ENCODE results near the gene SPA17. TPM values are rescaled to one million over a fixed set of nuclear protein-coding genes. Genes with fewer than 3 reads are reported as not detected.

SPA17 gene
- total RNA-seq, 3 donors from 2014 or later: 0.58 to 1.5 (median 0.76) TPM

GRCh38 chr11:124676386-124676785 is 2.7 kb downstream of the SPA17 start:
- no peak for ATAC-seq
- no peak overlapping the region for H3K4me3 Mint-ChIP-seq
- H3K36me3 Mint-ChIP-seq (ENCODE audit: insufficient read depth): no peaks in the 10 kb centered on the region
- DNase-seq: no peak
- peaks cover 20% of the 10 kb centered on the region for H3K4me1 Mint-ChIP-seq (ENCODE audit: low read depth)
- H3K27me3 Mint-ChIP-seq (ENCODE audit: low read depth): peaks cover 2% of the 10 kb centered on the region
- H3K9me3 Mint-ChIP-seq: no peaks in the 10 kb centered on the region

GRCh38 chr11:124678416-124678815 is 4.7 kb downstream of the SPA17 start:
- Mint-ChIP-seq H3K4me3 (no peak overlapping the region), H3K4me1 (ENCODE audit: low read depth) (peaks cover 6% of the 10 kb centered on the region), H3K36me3 (ENCODE audit: insufficient read depth) (peaks cover 2% of the 10 kb centered on the region), H3K27me3 (ENCODE audit: low read depth) (peaks cover 2% of the 10 kb centered on the region), H3K9me3 (peaks cover 11% of the 10 kb centered on the region)
- ATAC-seq (no peak), DNase-seq (no peak)

GRCh38 chr11:124681421-124681820 is 7.7 kb downstream of the SPA17 start:
- peaks cover 2% of the 10 kb centered on the region for H3K27me3 Mint-ChIP-seq (ENCODE audit: low read depth)
- no peaks in the 10 kb centered on the region for H3K4me1 Mint-ChIP-seq (ENCODE audit: low read depth)
- peaks cover 17% of the 10 kb centered on the region for H3K9me3 Mint-ChIP-seq
- no peak overlapping the region for H3K4me3 Mint-ChIP-seq
- ATAC-seq (no peak), DNase-seq (no peak)
- peaks cover 2% of the 10 kb centered on the region for H3K36me3 Mint-ChIP-seq (ENCODE audit: insufficient read depth)

- ATAC-seq (no peak), DNase-seq (no peak)
- Mint-ChIP-seq H3K36me3 (ENCODE audit: insufficient read depth) (peaks cover 2% of the 10 kb centered on the region), H3K27me3 (ENCODE audit: low read depth) (peaks cover 2% of the 10 kb centered on the region), H3K4me1 (ENCODE audit: low read depth) (no peaks in the 10 kb centered on the region), H3K9me3 (peaks cover 26% of the 10 kb centered on the region), H3K4me3 (no peak overlapping the region)
Measured at GRCh38 chr11:124682443-124682842, 8.7 kb downstream of the SPA17 start.

GRCh38 chr11:124693142-124693541 is 19.4 kb downstream of the SPA17 start:
- no peak for ATAC-seq
- no peak for DNase-seq
- Mint-ChIP-seq H3K4me3 (no peak overlapping the region), H3K9me3 (no peaks in the 10 kb centered on the region), H3K27me3 (ENCODE audit: low read depth) (peaks cover 3% of the 10 kb centered on the region), H3K36me3 (ENCODE audit: insufficient read depth) (no peaks in the 10 kb centered on the region), H3K4me1 (ENCODE audit: low read depth) (no peaks in the 10 kb centered on the region)

- H3K4me3 Mint-ChIP-seq: no peak overlapping the region
- ATAC-seq: no peak
- H3K4me1 Mint-ChIP-seq (ENCODE audit: low read depth): no peaks in the 10 kb centered on the region
- H3K36me3 Mint-ChIP-seq (ENCODE audit: insufficient read depth): no peaks in the 10 kb centered on the region
- peaks cover 3% of the 10 kb centered on the region for H3K27me3 Mint-ChIP-seq (ENCODE audit: low read depth)
- peaks cover 7% of the 10 kb centered on the region for H3K9me3 Mint-ChIP-seq
- DNase-seq: no peak
Measured at GRCh38 chr11:124699547-124699946, 25.8 kb downstream of the SPA17 start.

- DNase-seq (no peak), ATAC-seq (no peak)
- peaks cover 3% of the 10 kb centered on the region for H3K27me3 Mint-ChIP-seq (ENCODE audit: low read depth)
- no peak overlapping the region for H3K4me3 Mint-ChIP-seq
- H3K9me3 Mint-ChIP-seq: peaks cover 7% of the 10 kb centered on the region
- no peaks in the 10 kb centered on the region for H3K4me1 Mint-ChIP-seq (ENCODE audit: low read depth)
- H3K36me3 Mint-ChIP-seq (ENCODE audit: insufficient read depth): no peaks in the 10 kb centered on the region
Measured at GRCh38 chr11:124700028-124700427, 26.3 kb downstream of the SPA17 start.

GRCh38 chr11:124707829-124708228 is 34.1 kb downstream of the SPA17 start:
- H3K9me3 Mint-ChIP-seq: peaks cover 11% of the 10 kb centered on the region
- H3K36me3 Mint-ChIP-seq (ENCODE audit: insufficient read depth): peaks cover 6% of the 10 kb centered on the region
- no peak overlapping the region for H3K4me3 Mint-ChIP-seq
- ATAC-seq (no peak), DNase-seq (no peak)
- H3K4me1 Mint-ChIP-seq (ENCODE audit: low read depth): no peaks in the 10 kb centered on the region
- H3K27me3 Mint-ChIP-seq (ENCODE audit: low read depth): peaks cover 5% of the 10 kb centered on the region

- Mint-ChIP-seq H3K4me1 (ENCODE audit: low read depth) (peaks cover 1% of the 10 kb centered on the region), H3K36me3 (ENCODE audit: insufficient read depth) (peaks cover 7% of the 10 kb centered on the region), H3K27me3 (ENCODE audit: low read depth) (peaks cover 32% of the 10 kb centered on the region)
Measured at GRCh38 chr11:124712392-124712791, 38.7 kb downstream of the SPA17 start.

GRCh38 chr11:124716591-124716990 is 42.9 kb downstream of the SPA17 start:
- Mint-ChIP-seq H3K4me3 (no peak overlapping the region), H3K36me3 (ENCODE audit: insufficient read depth) (peaks cover 3% of the 10 kb centered on the region), H3K9me3 (no peaks in the 10 kb centered on the region), H3K27me3 (ENCODE audit: low read depth) (peaks cover 44% of the 10 kb centered on the region), H3K4me1 (ENCODE audit: low read depth) (peaks cover 11% of the 10 kb centered on the region)
- ATAC-seq: no peak
- no peak for DNase-seq

More at GRCh38 chr11:124712392-124712791, 38.7 kb downstream of the SPA17 start:
- Mint-ChIP-seq H3K9me3 (peaks cover 7% of the 10 kb centered on the region), H3K4me3 (no peak overlapping the region)
- ATAC-seq: no peak
- DNase-seq: no peak

- Mint-ChIP-seq H3K4me1 (ENCODE audit: low read depth) (peaks cover 16% of the 10 kb centered on the region), H3K9me3 (no peaks in the 10 kb centered on the region), H3K36me3 (ENCODE audit: insufficient read depth) (peaks cover 3% of the 10 kb centered on the region), H3K4me3 (peak overlapping the region; percentile 74), H3K27me3 (ENCODE audit: low read depth) (peaks cover 46% of the 10 kb centered on the region)
- DNase-seq (no peak), ATAC-seq (no peak)
Measured at GRCh38 chr11:124717421-124717785, 43.7 kb downstream of the SPA17 start.

- Mint-ChIP-seq H3K4me1 (ENCODE audit: low read depth) (peaks cover 16% of the 10 kb centered on the region), H3K9me3 (no peaks in the 10 kb centered on the region), H3K36me3 (ENCODE audit: insufficient read depth) (peaks cover 3% of the 10 kb centered on the region), H3K4me3 (peak overlapping the region; percentile 74), H3K27me3 (ENCODE audit: low read depth) (peaks cover 45% of the 10 kb centered on the region)
- DNase-seq (no peak), ATAC-seq (peak; percentile 83 to 86)
Measured at GRCh38 chr11:124717786-124718651, 44.3 kb downstream of the SPA17 start.

- no peak for ATAC-seq
- no peaks in the 10 kb centered on the region for H3K9me3 Mint-ChIP-seq
- no peak for DNase-seq
- H3K36me3 Mint-ChIP-seq (ENCODE audit: insufficient read depth): peaks cover 3% of the 10 kb centered on the region
- peaks cover 38% of the 10 kb centered on the region for H3K27me3 Mint-ChIP-seq (ENCODE audit: low read depth)
- H3K4me1 Mint-ChIP-seq (ENCODE audit: low read depth): peaks cover 16% of the 10 kb centered on the region
- no peak overlapping the region for H3K4me3 Mint-ChIP-seq
Measured at GRCh38 chr11:124718801-124719200, 45.1 kb downstream of the SPA17 start.

GRCh38 chr11:124719534-124719933 is 45.8 kb downstream of the SPA17 start:
- H3K36me3 Mint-ChIP-seq (ENCODE audit: insufficient read depth): peaks cover 1% of the 10 kb centered on the region
- no peak for DNase-seq
- no peak for ATAC-seq
- H3K9me3 Mint-ChIP-seq: no peaks in the 10 kb centered on the region
- H3K4me1 Mint-ChIP-seq (ENCODE audit: low read depth): peaks cover 16% of the 10 kb centered on the region
- H3K27me3 Mint-ChIP-seq (ENCODE audit: low read depth): peaks cover 32% of the 10 kb centered on the region
- H3K4me3 Mint-ChIP-seq: no peak overlapping the region

- no peaks in the 10 kb centered on the region for H3K36me3 Mint-ChIP-seq (ENCODE audit: insufficient read depth)
- ATAC-seq (no peak), DNase-seq (no peak)
- no peaks in the 10 kb centered on the region for H3K9me3 Mint-ChIP-seq
- peaks cover 23% of the 10 kb centered on the region for H3K27me3 Mint-ChIP-seq (ENCODE audit: low read depth)
- no peak overlapping the region for H3K4me3 Mint-ChIP-seq
- H3K4me1 Mint-ChIP-seq (ENCODE audit: low read depth): peaks cover 22% of the 10 kb centered on the region
Measured at GRCh38 chr11:124722176-124722575, 48.5 kb downstream of the SPA17 start.

Measured in activated T-cell treated with anti-CD3 and anti-CD28 coated beads, Interleukin-2, amount 50 U/mL, for 4 hours (primary cell).